GM23338 (cell line): ENCODE results near the gene FPR1. TPM values are rescaled to one million over a fixed set of nuclear protein-coding genes. Genes with fewer than 3 reads are reported as not detected.

Source experiments
- ATAC-seq: fragments of 200-7000 bp; cut with Tn5 transposase; 3 replicates; pipeline ENCODE4 v1.9.1; 2020
- DNase-seq: peaks from one replicate; pipeline ENCODE4 v3.0.0-alpha.2; 2015; ENCODE audit warnings: low spot score
- H2AFZ ChIP-seq: fragments of 200-600 bp; sonication (generic); 2 replicates; pipeline ENCODE4 v1.8.0; 2016; ENCODE audit warnings: antibody characterized with exemption, mild to moderate bottlenecking, moderate library complexity
- H3F3A ChIP-seq: fragments of 200-600 bp; sonication (generic); replicated peaks from 2 replicates; pipeline ENCODE4 v1.8.0; 2017; ENCODE audit warnings: antibody characterized with exemption, mixed run types, low read depth
- H3K27ac ChIP-seq: fragments of 200-600 bp; sonication (generic); 2 replicates; pipeline ENCODE4 v1.6.1; 2016; ENCODE audit warnings: low read depth
- H3K27me3 ChIP-seq: fragments of 200-600 bp; sonication (generic); 2 replicates; pipeline ENCODE4 v1.8.0; 2016; ENCODE audit warnings: mild to moderate bottlenecking, mixed run types, moderate library complexity; ENCODE audit not compliant: insufficient read depth
- H3K36me3 ChIP-seq: fragments of 200-600 bp; sonication (generic); 2 replicates; pipeline ENCODE4 v1.8.0; 2016; ENCODE audit warnings: mild to moderate bottlenecking; ENCODE audit not compliant: insufficient read depth
- H3K4me1 ChIP-seq: fragments of 200-600 bp; sonication (generic); 2 replicates; pipeline ENCODE4 v1.8.0; 2016; ENCODE audit warnings: mild to moderate bottlenecking, moderate library complexity; ENCODE audit not compliant: insufficient read depth
- H3K4me2 ChIP-seq: fragments of 200-600 bp; sonication (generic); 2 replicates; pipeline ENCODE4 v1.7.1; 2017; ENCODE audit warnings: mixed run types
- H3K4me3 ChIP-seq: fragments of 200-600 bp; sonication (generic); 2 replicates; pipeline ENCODE4 v1.6.1; 2016; ENCODE audit warnings: mixed run types
- H3K79me2 ChIP-seq: fragments of 200-600 bp; sonication (generic); replicated peaks from 2 replicates; pipeline ENCODE4 v1.8.0; 2017; ENCODE audit warnings: mild to moderate bottlenecking; ENCODE audit not compliant: insufficient read depth
- H3K9me2 ChIP-seq: fragments of 200-600 bp; sonication (generic); 2 replicates; pipeline ENCODE4 v1.8.0; 2017; ENCODE audit not compliant: insufficient read depth
- H4K20me1 ChIP-seq: fragments of 200-600 bp; sonication (generic); replicated peaks from 2 replicates; pipeline ENCODE4 v1.8.0; 2017; ENCODE audit warnings: mild to moderate bottlenecking; ENCODE audit not compliant: insufficient read depth
- H3K27ac Mint-ChIP-seq: 2 replicates; pipeline ENCODE4 v1.8.0; 2020; ENCODE audit warnings: inconsistent platforms, mild to moderate bottlenecking, moderate library complexity, mixed read lengths
- H3K27me3 Mint-ChIP-seq: 3 replicates; pipeline ENCODE4 v1.8.0; 2022; ENCODE audit warnings: low read depth, mild to moderate bottlenecking, moderate library complexity, mixed read lengths, inconsistent platforms; ENCODE audit not compliant: insufficient read depth, poor library complexity
- H3K36me3 Mint-ChIP-seq: 3 replicates; pipeline ENCODE4 v1.8.0; 2021; ENCODE audit warnings: low read depth, mild to moderate bottlenecking, inconsistent platforms, moderate library complexity, mixed read lengths
- H3K4me1 Mint-ChIP-seq: 3 replicates; pipeline ENCODE4 v1.8.0; 2020; ENCODE audit warnings: mild to moderate bottlenecking, inconsistent platforms, mixed read lengths
- H3K4me3 Mint-ChIP-seq: 3 replicates; pipeline ENCODE4 v1.8.0; 2021; ENCODE audit warnings: moderate library complexity, mild to moderate bottlenecking, inconsistent platforms, mixed read lengths
- H3K9me3 Mint-ChIP-seq: 3 replicates; pipeline ENCODE4 v1.8.0; 2020; ENCODE audit warnings: moderate library complexity, mild to moderate bottlenecking, inconsistent platforms, mixed read lengths
- CREB1 ChIP-seq: fragments of 250-450 bp; sonication (Bioruptor Pico); IDR thresholded peaks from 2 replicates; pipeline ENCODE4 v1.5.0; 2020; ENCODE audit warnings: low read depth, mild to moderate bottlenecking, moderate library complexity
- CTCF ChIP-seq, 2 experiments: fragments of 200-600 bp in 1 of 2; sonication (generic) in 1 of 2; conservative IDR thresholded peaks; 2 replicates each; pipeline versions ENCODE4 v1.5.1 to v1.6.1; 2016 to 2017; ENCODE audit warnings: antibody characterized with exemption in 2 of 2, low read depth in 2 of 2, mild to moderate bottlenecking in 2 of 2, moderate library complexity in 1 of 2
- ETS1 ChIP-seq: IDR thresholded peaks from 2 replicates; pipeline ENCODE4 v1.6.1; 2016; ENCODE audit warnings: antibody characterized with exemption
- EZH2 ChIP-seq: fragments of 200-600 bp; sonication (generic); IDR thresholded peaks from one replicate; pipeline ENCODE4 v1.8.0; 2017; ENCODE audit warnings: antibody characterized with exemption, mild to moderate bottlenecking, low read depth; ENCODE audit not compliant: unreplicated experiment
- REST ChIP-seq: IDR thresholded peaks from one replicate; pipeline ENCODE4 v1.6.1; 2018; ENCODE audit warnings: antibody characterized with exemption; ENCODE audit not compliant: unreplicated experiment
- polyA plus RNA-seq: library from polyadenylated mRNA; unstranded; fragments of >200 nt; fragmentation: Nextera tagmentation; extraction: Ambion mirVana; gene quantifications from 2 replicates; pipeline ENCODE4 v1.2.1, GENCODE V29; 2016
- total RNA-seq: library from RNA; depleted of rRNA; stranded (reverse); fragments of >200 nt; shearing (Covaris generic); gene quantifications from 2 replicates; pipeline ENCODE4 v1.2.3, GENCODE V29; 2014

Gene FPR1
- total and polyA plus RNA-seq, 2 experiments from 2014 or later: not detected

- DNase-seq (no peak), ATAC-seq (no peak)
- H3K27ac ChIP-seq: no peak overlapping the region
- no peaks in the 10 kb centered on the region for H3K79me2 ChIP-seq
- H3K9me2 ChIP-seq: no peaks in the 10 kb centered on the region
- Mint-ChIP-seq H3K4me3 (no peak overlapping the region; the same call in 2 of the 3 replicates), H3K4me1 (peaks cover 28% of the 10 kb centered on the region), H3K36me3 (no peaks in the 10 kb centered on the region; the same call in 2 of the 3 replicates), H3K27ac (no peak overlapping the region), H3K27me3 (peaks cover 21% of the 10 kb centered on the region), H3K9me3 (peaks cover 10% of the 10 kb centered on the region; the same call in 2 of the 3 replicates)
- no peaks in the 10 kb centered on the region for H3F3A ChIP-seq
- H3K27me3 ChIP-seq: peaks cover 23% of the 10 kb centered on the region
- no peaks in the 10 kb centered on the region for H3K36me3 ChIP-seq
- H3K4me1 ChIP-seq: peaks cover 12% of the 10 kb centered on the region; the same call in 1 of the 2 replicates
- no peak overlapping the region for H2AFZ ChIP-seq
- no peaks in the 10 kb centered on the region for H4K20me1 ChIP-seq
- TF ChIP-seq EZH2 (no peak), CTCF (conservative IDR thresholded peaks at IDR 0.05; ENCODE audit: low read depth in 2 of 2) (no peak), CREB1 (no peak), ETS1 (no peak)
- no peak overlapping the region for H3K4me2 ChIP-seq
- no peak overlapping the region for H3K4me3 ChIP-seq
These were observed 27.1 kb downstream of the FPR1 start for GRCh38 chr19:51724543-51724942.

GRCh38 chr19:51722492-51722891 is 29.2 kb downstream of the FPR1 start:
- Mint-ChIP-seq H3K27me3 (peaks cover 39% of the 10 kb centered on the region), H3K4me1 (peaks cover 22% of the 10 kb centered on the region), H3K27ac (no peak overlapping the region), H3K9me3 (peaks cover 4% of the 10 kb centered on the region; the same call in 2 of the 3 replicates), H3K36me3 (peaks cover 3% of the 10 kb centered on the region; the same call in 1 of the 3 replicates), H3K4me3 (no peak overlapping the region)
- Histone ChIP-seq H3K27ac (no peak overlapping the region), H3K4me3 (no peak overlapping the region), H2AFZ (no peak overlapping the region), H3K79me2 (no peaks in the 10 kb centered on the region), H3K4me1 (peaks cover 6% of the 10 kb centered on the region; the same call in 1 of the 2 replicates), H3K9me2 (no peaks in the 10 kb centered on the region), H3K36me3 (no peaks in the 10 kb centered on the region), H3K27me3 (peaks cover 43% of the 10 kb centered on the region), H3F3A (no peaks in the 10 kb centered on the region), H4K20me1 (no peaks in the 10 kb centered on the region), H3K4me2 (no peak overlapping the region)
- DNase-seq: no peak
- no peak for ATAC-seq
- TF ChIP-seq REST: no peak
- TF ChIP-seq CREB1: no peak
- TF ChIP-seq CTCF (conservative IDR thresholded peaks at IDR 0.05; ENCODE audit: low read depth in 2 of 2): no peak
